Left lung (tissue), 10 donors: ENCODE measurements around the gene MYO15B. TPM values are rescaled to one million over a fixed set of nuclear protein-coding genes. Genes with fewer than 3 reads are reported as not detected.
"Not testable (repeated sequence)": the region's sequence is repeated elsewhere in the genome, so short reads cannot be mapped to it uniquely, and the experiment has no call there.

Experiments used
- ATAC-seq: fragments of 200-7000 bp; cut with Tn5 transposase; one replicate; pipeline ENCODE4 v1.9.1; 2020; ENCODE audit warnings: moderate library complexity
- DNase-seq, 4 donors: peaks; one replicate each; pipeline ENCODE4 v3.0.0-alpha.2; 2013 to 2020
- H3K27ac ChIP-seq, 2 donors: fragments of 200-600 bp; sonication (generic) in 1 of 2; one replicate each; pipeline versions ENCODE4 v1.5.0 to v1.8.0; 2020 to 2021
- H3K27me3 ChIP-seq, 2 donors: fragments of 200-600 bp; sonication (generic) in 1 of 2; one replicate each; pipeline versions ENCODE4 v1.5.0 to v1.8.0; 2020 to 2021
- H3K36me3 ChIP-seq, 2 donors: fragments of 200-600 bp; sonication (generic) in 1 of 2; one replicate each; pipeline versions ENCODE4 v1.5.0 to v1.8.0; 2020 to 2021
- H3K4me1 ChIP-seq, 2 donors: fragments of 200-600 bp; one replicate each; pipeline ENCODE4 v1.8.0; 2021
- H3K4me3 ChIP-seq, 2 donors: fragments of 200-600 bp; sonication (generic) in 1 of 2; one replicate each; pipeline versions ENCODE4 v1.5.0 to v1.8.0; 2020 to 2021; ENCODE audit warnings: mild to moderate bottlenecking in 1 of 2
- H3K9me3 ChIP-seq, 2 donors: fragments of 200-600 bp; sonication (generic) in 1 of 2; one replicate each; pipeline versions ENCODE4 v1.5.0 to v1.8.0; 2020 to 2021
- intact Hi-C, 2 donors: fragments of 100-400 bp; cut with DNase I; formaldehyde crosslinking; loops; one replicate each; pipeline versions ENCODE4 v1.11.2 to v1.14.2; 2022
- polyA plus RNA-seq, 6 donors: library from polyadenylated mRNA; unstranded; fragments of 120-200 nt; gene quantifications; one replicate each; pipeline ENCODE4 v1.2.1, GENCODE V29; 2013; ENCODE audit not compliant: insufficient read length in 6 of 6
- total RNA-seq, 2 donors: library from RNA; stranded (reverse); fragmentation: NEBNext Ultra II Directional; extraction: Animal tissue kit (Norgen Biotek cat#: 25700); gene quantifications; one replicate each; pipeline ENCODE4 v1.2.1, GENCODE V29; 2021
- TF ChIP-seq, protein P1 (sequence below), 2 donors: fragments of 200-600 bp; sonication (generic) in 1 of 2; IDR thresholded peaks; one replicate each; pipeline versions ENCODE4 v1.5.0 to v1.8.0; 2021; ENCODE audit warnings: antibody characterized with exemption in 2 of 2
- donor health status: DM: no; HTN: yes; CAD: no.
- donor health status: DM: no; HTN: no; CAD: no.

MYO15B gene
- total and polyA plus RNA-seq, 8 donors: 125 to 350 (median 227) TPM

GRCh38 chr17:75635610-75636202 lies 48.1 kb downstream of the MYO15B start:
- intact Hi-C loops: loop anchor here in 1 of 2 donors (10.0 kb wide), 1 partner anchor 109 kb away; no protein-coding TSS in a partner anchor
- Histone ChIP-seq H3K27ac (peak overlapping the region in 1 of 2 donors; percentile 33), H3K4me1 (peaks cover 12 to 41% of the 10 kb centered on the region in 2 donors), H3K36me3 (peaks cover 0 to 4% of the 10 kb centered on the region in 2 donors), H3K27me3 (no peaks in the 10 kb centered on the region), H3K4me3 (no peak overlapping the region), H3K9me3 (no peaks in the 10 kb centered on the region)
- TF ChIP-seq, protein P1, sequence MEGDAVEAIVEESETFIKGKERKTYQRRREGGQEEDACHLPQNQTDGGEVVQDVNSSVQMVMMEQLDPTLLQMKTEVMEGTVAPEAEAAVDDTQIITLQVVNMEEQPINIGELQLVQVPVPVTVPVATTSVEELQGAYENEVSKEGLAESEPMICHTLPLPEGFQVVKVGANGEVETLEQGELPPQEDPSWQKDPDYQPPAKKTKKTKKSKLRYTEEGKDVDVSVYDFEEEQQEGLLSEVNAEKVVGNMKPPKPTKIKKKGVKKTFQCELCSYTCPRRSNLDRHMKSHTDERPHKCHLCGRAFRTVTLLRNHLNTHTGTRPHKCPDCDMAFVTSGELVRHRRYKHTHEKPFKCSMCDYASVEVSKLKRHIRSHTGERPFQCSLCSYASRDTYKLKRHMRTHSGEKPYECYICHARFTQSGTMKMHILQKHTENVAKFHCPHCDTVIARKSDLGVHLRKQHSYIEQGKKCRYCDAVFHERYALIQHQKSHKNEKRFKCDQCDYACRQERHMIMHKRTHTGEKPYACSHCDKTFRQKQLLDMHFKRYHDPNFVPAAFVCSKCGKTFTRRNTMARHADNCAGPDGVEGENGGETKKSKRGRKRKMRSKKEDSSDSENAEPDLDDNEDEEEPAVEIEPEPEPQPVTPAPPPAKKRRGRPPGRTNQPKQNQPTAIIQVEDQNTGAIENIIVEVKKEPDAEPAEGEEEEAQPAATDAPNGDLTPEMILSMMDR (IDR thresholded peaks at IDR 0.05): no peak
- ATAC-seq: peak; percentile 4
- peak in 1 of 4 donors; percentile 83 for DNase-seq

DNA sequence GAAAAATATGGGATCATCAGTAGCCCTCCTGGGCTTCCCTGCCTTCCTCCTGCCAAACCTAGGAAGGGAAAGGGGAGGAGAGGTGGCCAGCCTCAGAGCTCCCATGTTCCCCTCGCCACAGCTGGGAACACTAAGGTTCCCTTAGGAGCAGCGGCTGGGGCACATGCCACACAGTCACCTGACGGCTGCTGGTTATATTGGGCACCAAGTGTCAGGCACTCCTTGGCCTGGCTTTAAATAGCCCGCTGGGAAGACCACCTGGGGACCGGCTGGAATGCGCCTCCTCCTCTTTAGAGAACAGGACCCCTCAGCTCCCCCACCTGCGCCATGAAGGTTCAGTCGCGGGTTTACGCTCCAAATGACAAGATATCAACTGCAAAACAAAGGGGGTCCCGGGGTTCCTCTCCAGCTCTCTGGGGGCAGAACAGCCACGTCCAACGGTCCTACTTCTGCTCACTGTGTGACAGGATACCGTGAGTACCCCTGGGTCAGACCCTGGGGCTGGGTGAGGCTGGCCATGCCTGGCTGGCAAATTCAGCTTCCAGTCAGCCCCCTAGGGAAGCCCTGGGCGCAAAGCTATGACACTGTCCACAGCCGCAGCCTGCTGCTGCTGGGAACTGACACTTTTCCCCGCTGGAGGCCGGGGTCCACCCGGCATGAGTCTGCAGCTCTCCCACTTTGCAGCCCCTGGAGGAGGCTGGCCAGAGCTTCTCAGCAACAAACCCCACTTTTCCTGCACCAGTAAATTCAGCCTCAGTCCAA lies 49.0 kb downstream of the MYO15B start:
- Histone ChIP-seq H3K27ac (no peak overlapping the region), H3K9me3 (no peaks in the 10 kb centered on the region), H3K36me3 (no peaks in the 10 kb centered on the region), H3K4me1 (peaks cover 12 to 41% of the 10 kb centered on the region in 2 donors), H3K27me3 (no peaks in the 10 kb centered on the region), H3K4me3 (no peak overlapping the region)
- ATAC-seq (no peak), DNase-seq (peak in 1 of 4 donors; percentile 54)
- intact Hi-C loops: loop anchor here in 1 of 2 donors (10.0 kb wide), 1 partner anchor 108 kb away; no protein-coding TSS in a partner anchor
- TF ChIP-seq, protein P1 (IDR thresholded peaks at IDR 0.05): no peak

- Histone ChIP-seq H3K4me3 (no peak overlapping the region), H3K9me3 (no peaks in the 10 kb centered on the region), H3K36me3 (no peaks in the 10 kb centered on the region), H3K27me3 (no peaks in the 10 kb centered on the region), H3K4me1 (peaks cover 12 to 43% of the 10 kb centered on the region in 2 donors), H3K27ac (no peak overlapping the region)
- intact Hi-C loops: loop anchor here in 1 of 2 donors (10.0 kb wide), 1 partner anchor 108 kb away; no protein-coding TSS in a partner anchor
- ATAC-seq (no peak), DNase-seq (peak in 1 of 4 donors; percentile 73)
- TF ChIP-seq, protein P1 (IDR thresholded peaks at IDR 0.05): no peak
Observed at GRCh38 chr17:75637143-75637538, 49.5 kb downstream of the MYO15B start.

DNA sequence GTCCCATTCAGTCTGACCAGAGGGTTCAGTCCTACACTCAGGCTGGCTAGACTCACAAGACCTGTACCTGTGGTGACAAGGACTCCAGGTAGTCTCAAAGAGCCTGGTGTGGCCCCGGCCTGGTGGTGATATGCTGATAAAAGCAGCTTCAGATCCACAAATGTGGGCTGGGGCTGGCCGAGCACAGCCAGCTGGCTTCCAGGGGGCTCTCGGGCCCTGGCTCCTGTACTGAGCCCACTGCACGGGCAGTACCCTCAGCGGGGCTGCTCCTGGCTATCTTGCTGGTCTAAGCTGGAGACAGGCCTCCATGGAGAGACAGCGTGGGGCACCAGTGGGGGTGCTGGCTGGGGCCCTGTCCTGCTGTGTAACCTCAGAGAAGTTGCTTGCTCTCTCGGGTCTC lies 50.0 kb downstream of the MYO15B start:
- Histone ChIP-seq H3K27me3 (no peaks in the 10 kb centered on the region), H3K36me3 (no peaks in the 10 kb centered on the region), H3K4me3 (no peak overlapping the region), H3K4me1 (peaks cover 12 to 45% of the 10 kb centered on the region in 2 donors), H3K27ac (no peak overlapping the region), H3K9me3 (no peaks in the 10 kb centered on the region)
- TF ChIP-seq, protein P1 (IDR thresholded peaks at IDR 0.05): no peak
- intact Hi-C loops: loop anchor here in 1 of 2 donors (10.0 kb wide), 1 partner anchor 107 kb away; no protein-coding TSS in a partner anchor
- DNase-seq (peak in 1 of 4 donors; percentile 71), ATAC-seq (no peak)

GRCh38 chr17:75638039-75638438 lies 50.4 kb downstream of the MYO15B start:
- ATAC-seq, H3K4me3 ChIP-seq, H3K36me3 ChIP-seq, H3K27me3 ChIP-seq, H3K9me3 ChIP-seq, H3K27ac ChIP-seq: not testable (repeated sequence)
- intact Hi-C loops: loop anchor here in 1 of 2 donors (10.0 kb wide), 1 partner anchor 107 kb away; no protein-coding TSS in a partner anchor
- DNase-seq: peak in 1 of 4 donors; percentile 66
- H3K4me1 ChIP-seq: peaks cover 11 to 40% of the 10 kb centered on the region in 2 donors
